NCI-H1417 treated with DMSO at 0.1 percent for 48 hours (cell line): Measurements from ENCODE around the gene CPNE7.

Source experiments
- DNase-seq: peaks from one replicate; lab custom pipeline; 2025; lab: John Stamatoyannopoulos, UW

Gene CPNE7

DNA sequence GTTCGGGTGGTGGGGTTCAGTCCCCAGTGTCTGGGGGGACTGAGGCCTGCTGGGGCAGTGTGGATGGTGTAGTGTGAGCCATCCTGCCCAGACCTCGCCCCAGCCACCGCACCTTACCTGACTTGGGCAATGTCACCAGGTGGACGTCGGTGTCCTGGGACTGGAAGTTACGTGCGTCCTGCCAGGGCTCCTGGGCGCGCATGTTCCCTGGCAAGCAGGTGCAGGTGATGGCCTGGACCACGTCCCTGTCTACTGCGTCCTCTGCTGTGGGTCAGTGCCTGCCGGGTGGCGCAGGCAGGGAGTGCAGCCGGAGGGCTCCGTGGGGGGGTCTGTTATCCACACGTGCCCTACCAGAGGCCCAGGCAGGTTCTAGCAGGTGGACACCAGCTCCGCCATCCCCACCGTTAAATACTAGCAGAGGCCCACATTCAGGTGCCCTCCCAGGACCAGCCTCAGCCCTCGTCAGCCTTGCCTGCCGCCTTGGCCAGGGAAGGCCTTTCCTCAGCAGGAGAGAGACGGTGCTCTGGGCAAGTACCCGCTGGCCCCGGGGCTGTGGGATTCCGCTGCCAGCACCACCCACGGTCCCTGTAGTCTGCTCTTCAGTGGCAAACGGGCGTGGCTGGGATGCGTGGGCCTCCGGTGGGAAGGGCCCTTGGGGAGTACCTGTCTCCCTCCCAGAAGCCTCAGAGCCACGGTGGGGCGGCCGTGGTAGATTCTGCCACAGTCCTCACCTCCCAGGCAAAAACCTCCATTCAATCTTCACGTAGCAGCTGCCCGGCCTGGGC lies 29.8 kb downstream of the CPNE7 start:
- no peak for DNase-seq

DNA sequence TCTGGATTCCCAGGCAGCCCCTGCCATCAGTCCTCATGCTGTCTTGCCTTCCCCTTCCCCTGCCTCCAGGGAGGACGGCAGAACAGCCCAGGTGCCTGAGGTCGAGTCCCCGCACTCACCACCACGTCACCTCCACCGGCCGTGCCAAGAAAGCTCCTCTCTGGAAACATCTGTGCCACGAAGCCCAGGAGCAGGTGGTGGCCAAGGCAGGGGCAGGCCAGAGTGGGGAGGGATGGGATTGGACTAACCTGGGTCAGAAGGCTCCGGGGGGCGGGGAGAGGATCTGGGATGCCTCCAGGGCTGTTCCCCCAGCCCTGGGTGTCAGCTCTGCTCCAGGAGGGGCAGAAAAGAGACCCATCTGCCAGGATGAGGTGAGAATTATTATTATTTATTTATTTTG lies 30.4 kb downstream of the CPNE7 start:
- DNase-seq: no peak

DNA sequence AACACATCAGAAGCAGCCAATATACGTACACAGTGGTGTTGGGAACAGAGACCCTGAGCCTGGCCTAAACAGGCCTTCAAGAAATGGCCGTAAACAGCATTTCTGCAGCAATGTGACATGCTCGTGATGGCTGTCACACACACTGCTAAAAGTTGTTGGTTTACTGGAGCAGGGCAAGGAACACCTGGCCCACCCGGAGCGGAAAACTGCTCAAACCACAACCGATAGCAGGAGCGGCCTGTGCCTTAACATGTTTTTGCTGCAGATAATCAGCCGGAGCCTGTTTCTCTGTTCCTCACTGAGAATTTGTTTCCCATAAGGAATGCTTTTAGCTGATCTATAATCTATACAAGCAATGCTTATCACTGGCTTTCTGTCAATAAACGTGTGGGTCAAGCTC lies 31.9 kb downstream of the CPNE7 start:
- no peak for DNase-seq

DNA sequence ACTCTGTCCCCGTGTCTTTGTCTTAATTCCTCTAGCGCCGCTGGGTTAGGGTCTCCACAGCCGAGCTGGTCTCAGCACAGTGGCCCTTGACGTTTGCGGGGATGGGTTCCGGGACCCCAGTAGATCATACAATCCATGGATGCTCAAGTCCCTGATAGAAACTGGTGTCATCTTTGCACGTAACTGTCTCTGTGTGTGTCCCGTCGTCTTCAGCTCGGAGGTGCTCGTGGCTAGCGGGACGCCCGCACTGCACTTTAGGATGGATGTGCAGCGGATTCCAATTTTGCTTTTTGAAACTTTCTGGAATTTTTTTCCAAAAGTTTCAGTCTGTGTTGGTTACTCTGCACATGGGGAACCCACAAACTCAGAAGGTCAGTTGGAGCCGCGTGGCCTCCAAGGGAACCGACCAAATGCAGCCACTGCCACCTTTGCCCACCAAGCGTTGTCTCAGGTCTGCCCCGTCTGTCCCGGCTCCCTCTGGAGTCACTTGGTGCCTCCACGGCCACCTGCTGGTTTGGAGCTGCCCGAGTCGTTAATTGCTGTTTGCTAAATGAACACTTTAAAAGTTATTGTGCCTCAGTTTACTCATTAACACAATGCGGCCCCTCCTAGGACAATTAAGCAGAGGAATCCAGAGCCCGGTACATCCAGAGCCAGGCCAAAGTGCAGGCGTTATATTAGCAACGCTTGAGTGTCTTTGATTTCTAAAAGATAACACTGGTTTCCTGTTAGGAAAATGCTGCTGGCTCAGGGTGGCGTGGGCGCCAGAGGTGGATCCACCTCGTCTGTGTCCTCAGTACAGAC lies 32.6 kb downstream of the CPNE7 start:
- no peak for DNase-seq

DNA sequence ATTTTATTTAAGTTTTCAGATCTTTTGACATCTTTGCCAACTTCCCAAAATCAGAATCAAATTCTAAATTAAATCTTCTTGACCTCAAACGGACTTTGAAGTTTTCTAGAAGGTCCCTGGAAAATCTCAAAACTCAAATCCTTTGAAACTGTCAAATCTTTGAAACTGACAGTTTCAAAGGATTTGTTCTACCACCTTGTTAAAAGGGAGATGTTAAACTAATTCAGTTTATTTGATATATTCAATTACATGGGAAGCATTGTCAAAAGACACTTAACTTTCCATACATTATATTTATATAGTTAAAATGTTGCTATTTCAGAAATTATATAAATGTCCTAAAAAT lies 34.5 kb downstream of the CPNE7 start:
- no peak for DNase-seq

DNA sequence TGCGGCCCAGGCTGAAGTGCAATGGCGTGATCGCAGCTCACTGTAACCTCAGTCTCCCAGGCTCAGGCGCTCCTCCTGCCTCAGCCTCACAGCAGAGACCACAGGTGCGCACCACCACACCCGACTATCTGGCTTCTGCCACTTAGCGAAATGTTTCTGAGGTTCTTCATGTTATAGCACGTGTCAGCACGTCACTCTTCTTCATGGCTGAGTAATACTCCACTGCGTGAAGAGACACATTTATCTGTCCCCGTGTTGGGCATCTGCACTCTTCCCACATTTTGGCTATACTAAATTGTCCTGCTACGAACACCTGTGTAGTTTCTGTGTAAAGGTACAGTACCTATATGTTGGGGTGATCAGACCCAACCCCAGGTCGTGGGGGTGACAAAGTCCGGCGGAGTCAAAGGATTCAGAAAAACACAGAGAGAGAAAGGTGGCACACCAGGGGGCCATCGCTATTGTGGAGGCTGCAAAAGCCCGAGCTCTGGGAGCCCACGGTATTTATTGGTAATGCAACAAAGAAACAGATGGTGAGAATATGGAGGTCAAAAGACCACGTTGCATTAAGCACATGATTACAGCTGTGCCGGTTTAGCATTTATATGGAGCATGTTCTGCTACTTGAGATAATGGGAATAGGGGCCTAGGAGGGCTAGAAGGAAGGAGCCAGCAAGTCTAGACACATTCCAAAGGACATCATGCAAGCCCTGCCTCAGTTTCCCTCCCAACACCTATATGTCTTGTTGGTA lies 37.0 kb downstream of the CPNE7 start:
- no peak for DNase-seq

DNA sequence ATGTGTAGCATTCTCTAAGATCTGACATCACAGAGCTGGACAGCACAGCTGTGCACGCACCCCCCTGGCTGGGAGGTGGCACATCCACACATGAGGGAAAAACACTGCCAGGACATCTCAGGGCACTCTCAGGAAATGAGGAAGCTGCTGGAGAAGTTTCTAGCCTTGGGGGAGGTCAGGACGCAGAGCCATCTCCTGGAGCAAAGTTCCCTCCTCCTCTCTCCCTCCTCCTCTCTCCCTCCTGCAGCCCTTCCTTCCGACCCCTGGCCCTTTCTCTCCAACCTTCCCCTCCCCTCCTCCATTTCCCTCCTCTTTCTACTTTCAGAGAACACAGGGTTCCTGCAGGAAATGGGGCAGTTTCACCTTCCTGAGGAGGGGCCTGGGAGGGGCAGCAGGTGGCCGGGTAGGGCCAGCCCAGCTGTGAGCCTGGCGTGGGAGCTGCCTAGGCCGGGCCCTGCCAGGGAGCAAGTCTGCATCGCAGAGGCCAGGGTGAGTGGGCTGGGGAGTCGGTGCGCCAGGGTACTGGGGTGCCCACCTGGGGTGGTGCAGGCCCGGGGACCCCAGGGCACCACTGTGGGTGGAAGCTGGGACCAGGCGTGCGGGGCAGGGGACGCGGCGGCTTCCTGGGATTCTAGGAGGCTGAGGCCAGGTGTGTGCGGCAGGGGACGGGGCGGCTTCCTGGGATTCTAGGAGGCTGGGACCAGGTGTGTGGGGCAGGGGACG lies 37.8 kb downstream of the CPNE7 start, which contains the start of gene DPEP1:
Gene DPEP1 (plus strand): TSS at position 412 of the 723 bp plus-strand sequence. CDS start 16,769 bp downstream, outside the sequence.
- no peak for DNase-seq

DNA sequence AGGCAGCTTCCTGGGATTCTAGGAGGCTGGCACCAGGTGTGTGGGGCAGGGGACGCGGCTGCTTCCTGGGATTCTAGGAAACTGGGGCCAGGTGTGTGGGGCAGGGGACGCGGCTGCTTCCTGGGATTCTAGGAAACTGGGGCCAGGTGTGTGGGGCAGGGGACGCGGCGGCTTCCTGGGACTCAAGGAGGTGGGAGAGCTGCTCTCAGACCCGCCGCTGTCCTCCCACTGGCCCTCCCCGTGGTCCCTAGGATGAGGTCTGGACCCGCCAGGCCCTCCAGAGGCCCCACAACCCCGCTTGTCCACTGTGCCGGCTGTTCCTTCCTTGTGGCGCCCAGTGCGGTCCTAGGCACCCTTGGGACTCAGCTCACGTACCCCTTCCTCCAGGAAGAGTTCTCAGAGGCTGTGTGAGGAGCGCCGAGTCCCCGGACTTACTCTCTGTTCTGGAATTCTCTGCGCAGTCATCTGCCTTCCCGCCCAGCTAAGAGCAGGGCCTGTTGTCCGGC lies 38.4 kb downstream of the CPNE7 start:
- DNase-seq: no peak

DNA sequence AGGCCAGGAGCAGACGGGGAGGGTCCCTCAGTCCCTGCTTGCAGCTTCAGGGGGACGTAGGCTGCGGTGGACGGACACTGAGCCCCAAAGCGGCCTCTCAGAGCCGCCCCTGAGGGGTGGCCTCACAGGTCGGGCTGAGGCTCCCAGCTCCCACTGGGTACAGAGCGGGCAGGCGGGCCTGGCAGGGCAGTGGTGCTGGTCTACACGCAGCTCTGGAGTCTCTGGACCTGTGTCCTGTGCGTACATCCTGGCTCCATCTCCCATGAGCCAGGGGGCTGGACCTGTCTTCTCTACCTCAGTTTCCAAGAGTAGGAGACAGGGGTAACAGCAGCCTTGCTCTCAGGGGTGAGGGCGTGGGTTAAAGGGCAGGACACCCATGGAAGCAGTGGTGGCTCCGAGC lies 39.6 kb downstream of the CPNE7 start:
- no peak for DNase-seq

DNA sequence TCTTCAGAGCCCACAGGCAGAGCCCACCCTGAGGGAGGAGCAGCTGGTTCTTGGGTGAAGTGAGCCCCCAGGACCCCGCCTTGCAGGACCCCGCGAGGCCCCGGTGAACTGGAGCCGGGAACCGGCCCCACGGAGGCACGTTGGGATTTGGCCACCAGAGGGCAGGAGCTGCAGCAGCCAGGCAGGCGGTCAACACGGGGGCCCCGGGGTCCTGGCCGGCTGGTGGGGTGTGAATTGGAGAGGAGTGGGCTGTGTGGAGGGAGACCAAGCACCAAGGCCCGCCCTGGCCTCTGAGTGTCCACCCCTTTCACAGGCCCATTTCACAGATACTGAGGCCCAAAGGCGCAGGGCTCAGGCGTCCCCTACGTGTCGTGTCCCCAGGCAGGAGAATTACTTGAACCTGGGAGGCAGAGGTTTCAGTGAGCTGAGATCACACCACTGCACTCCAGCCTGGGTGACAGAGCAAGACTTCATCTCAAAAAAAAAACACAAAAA lies 40.1 kb downstream of the CPNE7 start:
- DNase-seq: no peak

DNA sequence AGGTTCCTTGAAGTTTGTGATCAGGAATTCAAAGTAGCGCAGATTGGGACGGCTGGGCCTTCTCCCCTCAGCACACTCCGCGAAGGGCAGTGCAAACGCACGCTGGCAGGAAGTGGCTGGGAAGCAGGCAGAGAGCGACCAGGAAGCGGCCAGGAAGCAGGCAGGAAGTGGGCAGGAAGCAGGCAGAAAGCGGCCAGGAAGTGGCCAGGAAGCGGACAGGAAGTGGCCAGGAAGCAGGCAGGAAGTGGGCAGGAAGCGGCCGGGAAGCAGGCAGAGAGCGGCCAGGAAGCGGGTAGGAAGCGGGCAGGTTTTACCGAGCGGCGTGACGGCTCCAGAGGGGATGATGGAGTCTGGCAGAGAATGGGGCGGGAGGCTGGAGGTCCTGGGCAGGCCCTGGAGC lies 41.1 kb downstream of the CPNE7 start:
- no peak for DNase-seq

DNA sequence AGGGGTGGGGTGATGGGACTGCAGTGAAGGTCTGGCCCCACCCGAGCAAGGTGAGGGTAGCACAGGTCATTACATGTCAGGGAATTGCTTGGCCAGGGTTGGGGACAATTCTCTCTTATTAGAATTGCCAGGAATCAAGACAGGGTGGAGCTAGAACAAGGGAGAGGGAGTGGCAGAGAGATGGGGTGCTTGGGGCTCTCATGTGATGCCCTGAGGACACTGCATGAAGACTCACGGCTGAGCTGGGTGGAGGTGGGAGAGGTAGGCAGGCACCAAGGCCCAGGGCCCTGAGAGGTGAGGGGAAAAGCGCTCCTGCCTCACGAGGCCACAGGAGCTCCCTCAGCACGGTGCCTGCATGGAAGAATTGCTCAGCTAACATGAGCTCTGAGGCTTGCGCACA lies 41.5 kb downstream of the CPNE7 start:
- no peak for DNase-seq

DNA sequence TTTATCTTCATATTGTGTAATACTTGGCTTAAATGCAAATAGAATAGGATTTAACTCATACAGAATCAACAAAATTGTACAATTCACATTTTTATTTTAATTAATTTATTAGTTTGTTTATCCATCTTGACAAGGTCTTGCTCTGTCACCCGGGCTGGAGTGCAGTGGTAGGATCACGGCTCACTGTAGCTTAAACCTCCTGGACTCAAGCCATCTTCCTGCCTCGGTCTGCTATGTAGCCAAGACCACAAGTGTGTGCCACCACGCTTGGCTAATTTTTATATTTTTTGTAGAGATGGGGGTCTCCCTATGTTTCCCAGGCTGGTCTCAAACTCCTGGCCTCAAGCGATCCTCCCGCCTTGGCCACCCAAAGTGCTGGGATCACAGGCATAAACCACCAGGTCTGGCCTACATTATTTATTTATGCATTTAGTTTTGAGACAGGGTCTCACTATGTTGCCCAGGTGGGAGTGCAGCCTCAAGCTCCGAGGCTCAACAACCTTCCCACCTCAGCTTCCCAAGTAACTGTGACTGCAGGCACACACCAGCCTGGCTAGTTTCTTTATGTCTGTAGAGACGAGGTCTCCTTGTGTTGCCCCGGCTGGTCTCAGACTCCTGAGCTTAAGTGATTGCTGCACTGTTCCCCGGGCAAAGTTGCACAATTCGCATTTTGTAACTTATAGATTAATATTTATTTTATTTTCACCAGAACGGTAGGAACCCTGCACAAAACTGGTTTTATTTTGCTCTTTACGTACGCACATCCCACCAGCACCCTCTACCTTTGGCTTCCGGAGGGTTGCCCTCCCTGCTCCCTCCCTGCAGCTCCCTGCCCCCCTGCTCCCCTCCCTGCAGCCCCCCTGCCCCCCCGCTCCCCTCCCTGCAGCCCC lies 42.8 kb downstream of the CPNE7 start:
- no peak for DNase-seq

DNA sequence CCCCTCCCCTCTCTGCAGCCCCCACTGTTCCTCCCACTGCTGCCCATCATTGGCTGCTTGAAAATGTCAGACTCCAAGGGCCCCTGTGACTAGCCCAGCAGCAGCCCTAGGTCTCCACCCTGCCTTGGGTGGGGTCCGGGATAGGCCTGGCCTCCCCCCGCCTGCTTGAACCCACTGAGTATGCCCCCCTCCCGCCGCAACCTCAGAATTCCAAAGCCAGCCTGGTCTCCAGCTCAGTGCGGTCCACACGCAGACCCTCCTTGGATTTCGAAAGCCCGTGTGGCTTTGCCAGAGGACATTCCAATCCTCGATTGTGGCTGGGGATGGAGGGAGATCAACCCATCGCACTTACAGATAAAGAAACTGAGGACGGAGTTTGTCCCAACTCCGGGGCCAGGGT lies 44.3 kb downstream of the CPNE7 start:
- DNase-seq: no peak

DNA sequence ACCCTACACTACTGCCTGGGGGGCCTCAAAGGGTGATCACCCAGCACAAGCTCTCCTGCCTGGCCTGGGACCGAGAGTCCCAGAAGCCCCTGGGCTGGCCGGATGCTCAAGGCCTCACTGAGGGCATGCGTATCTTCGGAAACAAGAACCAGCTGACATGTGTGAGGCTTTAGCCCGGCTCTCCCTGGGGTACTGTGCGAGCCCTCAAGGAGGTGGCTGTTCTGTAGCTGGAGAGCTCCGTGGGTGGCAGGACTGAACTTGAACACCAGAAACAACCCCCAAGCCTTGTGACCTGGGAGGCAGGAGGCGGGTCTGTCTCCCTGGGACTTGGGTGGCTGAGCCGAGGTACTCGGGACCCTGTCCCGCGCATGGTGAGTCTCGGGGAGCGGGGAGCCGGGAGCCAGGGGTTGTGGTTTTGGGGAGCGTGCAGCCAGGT lies 44.9 kb downstream of the CPNE7 start:
- no peak for DNase-seq

DNA sequence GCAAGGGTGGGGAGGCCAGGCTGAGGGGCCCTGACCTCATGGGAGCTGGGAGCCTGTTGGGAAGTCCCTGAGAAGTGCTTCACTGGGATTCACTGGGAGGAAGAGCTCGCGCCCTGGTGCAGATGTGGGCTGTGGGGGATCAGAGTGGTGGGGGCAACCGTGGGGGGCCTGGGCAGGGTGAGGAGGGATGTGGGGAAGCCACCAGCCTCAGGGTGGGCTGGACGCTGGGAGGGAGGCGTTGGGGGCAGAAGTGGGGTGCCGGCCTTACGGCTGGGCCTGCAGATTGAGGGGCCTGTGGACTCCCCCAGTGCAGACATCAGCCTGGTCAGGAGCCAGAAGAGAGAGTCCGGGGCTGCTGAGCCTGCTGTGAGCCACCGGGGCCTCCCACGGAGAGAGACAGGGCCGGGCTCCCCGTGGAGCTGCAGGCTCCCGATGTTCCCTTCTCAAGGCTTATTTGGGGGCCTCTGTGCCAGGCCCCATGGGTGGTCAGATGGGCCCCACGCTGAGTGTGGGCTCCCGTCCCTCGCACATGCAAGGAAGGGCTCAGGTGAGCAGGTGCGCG lies 45.7 kb downstream of the CPNE7 start:
- DNase-seq: no peak

DNA sequence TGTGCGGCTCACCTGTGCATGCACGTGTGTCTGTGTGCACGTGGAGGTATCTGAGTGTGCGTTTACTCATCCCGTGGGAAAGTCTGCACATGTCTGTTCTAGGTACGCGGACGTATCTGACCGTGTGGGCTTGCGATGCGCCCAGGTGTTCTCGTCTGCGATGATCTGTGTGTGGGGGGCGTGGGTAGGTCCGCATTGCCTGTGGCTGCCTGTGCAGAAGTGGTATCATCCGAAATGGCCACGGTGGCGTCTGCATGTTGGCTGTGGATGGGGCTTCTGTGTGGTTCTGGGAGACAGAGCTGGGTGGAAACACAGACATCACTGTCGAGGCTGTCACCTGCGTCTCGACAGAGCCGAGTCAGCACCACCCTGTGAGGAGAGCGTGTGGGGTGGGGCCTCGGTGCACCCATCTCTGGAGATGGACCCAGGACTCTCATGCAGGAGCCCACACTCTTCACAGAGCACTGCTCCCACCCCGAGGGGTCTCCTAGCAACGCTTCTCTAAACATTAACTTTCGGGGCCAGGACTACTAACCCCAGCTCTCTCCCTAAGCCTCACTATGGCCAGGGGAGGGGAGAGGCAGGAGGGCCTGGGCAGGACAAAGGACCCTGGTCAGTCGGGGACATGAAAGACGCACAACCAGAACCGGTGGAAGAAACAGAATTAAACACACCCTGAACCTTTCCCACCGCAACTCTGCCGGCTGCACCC lies 46.3 kb downstream of the CPNE7 start:
- no peak for DNase-seq

DNA sequence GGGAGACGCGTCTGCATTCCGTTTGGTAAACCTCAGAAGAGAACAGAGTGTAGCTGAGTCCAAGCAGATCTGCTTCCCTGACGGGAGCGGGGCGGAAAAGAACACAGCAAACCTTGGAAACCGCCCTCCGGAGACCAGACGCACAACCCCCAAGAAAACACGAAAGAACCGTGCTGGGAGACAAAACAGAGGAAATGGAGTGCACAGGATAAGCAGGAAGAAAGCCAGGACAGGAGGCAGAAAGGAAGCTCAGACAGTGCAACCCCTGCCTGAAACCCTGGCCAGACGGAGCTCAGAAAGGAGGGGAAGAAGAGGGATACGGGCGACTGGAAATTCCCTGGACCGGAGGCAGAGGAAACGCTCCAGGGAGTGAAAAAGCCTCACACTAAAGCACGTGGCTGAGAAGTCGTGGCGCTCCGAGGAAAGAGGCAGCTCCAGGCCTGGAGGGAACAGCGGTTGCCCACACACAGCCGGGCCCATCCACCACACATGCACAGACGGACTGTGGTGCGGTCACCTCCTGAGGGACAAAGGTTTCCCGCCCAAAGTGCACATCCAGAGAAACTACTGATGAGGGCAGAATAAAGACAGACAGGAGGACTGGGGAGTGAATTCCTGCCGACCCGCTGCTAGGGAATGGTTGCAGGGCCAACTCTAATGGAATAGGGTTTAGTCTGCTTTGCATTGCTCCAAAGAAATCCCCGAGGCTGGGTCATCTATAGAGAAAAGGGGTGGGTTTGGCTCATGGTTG lies 48.1 kb downstream of the CPNE7 start:
- DNase-seq: no peak
